ENCODE measurements around the gene LANCL3.
"Not testable (repeated sequence)": the region's sequence is repeated elsewhere in the genome, so short reads cannot be mapped to it uniquely, and the experiment has no call there.

LANCL3 gene

GRCh38 chrX:37571426-37572107 is at the start of gene LANCL3:
Gene LANCL3 (plus strand): TSS chrX:37571661. CDS start chrX:37571871, 210 bp downstream.
- DNase-seq (ENCODE audit: low spot score): peak; percentile 72

- DNase-seq (ENCODE audit: low spot score): not testable (repeated sequence)
Measured at GRCh38 chrX:37523673-37524072, 47.8 kb upstream of the LANCL3 start.

DNA sequence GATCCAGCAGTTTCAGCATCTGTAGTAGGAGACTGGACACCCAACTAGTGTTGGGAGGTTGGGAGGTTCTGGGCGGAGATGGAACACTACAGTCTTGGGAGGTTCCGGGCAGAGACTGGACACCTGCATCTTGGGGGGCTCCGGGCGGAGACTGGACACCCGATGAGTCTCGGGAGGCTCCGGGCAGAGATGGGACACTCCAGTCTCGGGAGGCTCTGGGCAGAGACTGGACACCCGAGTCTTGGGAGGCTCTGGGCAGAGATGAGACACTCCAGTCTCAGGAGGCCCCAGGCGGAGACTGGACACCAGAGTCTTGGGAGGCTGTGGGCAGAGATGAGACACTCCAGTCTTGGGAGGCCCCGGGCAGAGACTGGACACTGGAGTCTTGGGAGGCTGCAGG is 29.5 kb upstream of the LANCL3 start:
- no peak for DNase-seq (ENCODE audit: low spot score)

- no peak for DNase-seq (ENCODE audit: low spot score)
Measured at GRCh38 chrX:37542791-37543190, 28.7 kb upstream of the LANCL3 start.

GRCh38 chrX:37543324-37543723 is 28.1 kb upstream of the LANCL3 start:
- no peak for DNase-seq (ENCODE audit: low spot score)

GRCh38 chrX:37544531-37544930 is 26.9 kb upstream of the LANCL3 start:
- not testable (repeated sequence) for DNase-seq (ENCODE audit: low spot score)

DNA sequence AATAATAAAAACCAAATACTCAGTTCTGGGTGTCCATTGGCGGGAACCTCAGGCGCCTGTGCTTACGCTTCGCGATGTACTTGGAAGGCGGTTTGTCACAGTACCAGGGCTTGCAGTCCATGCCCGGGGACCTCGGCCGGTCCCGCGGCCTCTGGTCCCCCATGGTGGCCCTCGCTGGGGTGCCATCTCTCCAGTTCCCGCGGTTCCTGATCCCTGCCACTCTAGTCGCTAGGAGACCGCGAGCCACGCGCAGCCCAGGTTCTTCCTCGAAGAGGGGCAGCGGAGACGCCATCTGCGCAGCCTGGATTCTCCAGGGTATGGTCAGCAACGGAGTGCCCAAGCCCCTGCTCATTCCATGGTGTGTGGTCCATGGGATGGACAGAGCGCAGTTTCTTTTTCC is 26.4 kb upstream of the LANCL3 start:
- DNase-seq (ENCODE audit: low spot score): no peak

- DNase-seq (ENCODE audit: low spot score): not testable (repeated sequence)
Measured at GRCh38 chrX:37549619-37550018, 21.8 kb upstream of the LANCL3 start.

GRCh38 chrX:37553476-37553875 is 18.0 kb upstream of the LANCL3 start:
- DNase-seq (ENCODE audit: low spot score): no peak

GRCh38 chrX:37565254-37565653 is 6.2 kb upstream of the LANCL3 start:
- not testable (repeated sequence) for DNase-seq (ENCODE audit: low spot score)

DNA sequence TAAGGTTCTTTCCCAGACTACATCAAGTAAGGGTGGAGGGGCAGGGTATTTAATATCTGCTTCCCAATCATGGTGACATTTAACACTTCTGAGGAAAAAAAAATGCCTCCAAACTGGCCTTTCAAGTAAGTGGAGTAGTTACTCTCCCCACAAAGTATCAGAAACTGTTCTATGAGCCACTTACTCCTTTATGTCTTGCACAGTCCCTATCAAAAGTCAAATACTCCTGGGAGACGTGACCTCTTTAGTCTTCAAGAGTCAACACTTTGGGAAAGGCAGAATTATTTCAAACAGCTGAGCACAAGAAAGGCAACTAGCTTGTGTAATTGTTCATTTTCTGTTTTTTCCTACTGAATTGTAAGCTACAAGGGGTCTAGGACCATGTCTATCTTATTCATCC is 1.1 kb upstream of the LANCL3 start:
- not testable (repeated sequence) for DNase-seq (ENCODE audit: low spot score)

DNA sequence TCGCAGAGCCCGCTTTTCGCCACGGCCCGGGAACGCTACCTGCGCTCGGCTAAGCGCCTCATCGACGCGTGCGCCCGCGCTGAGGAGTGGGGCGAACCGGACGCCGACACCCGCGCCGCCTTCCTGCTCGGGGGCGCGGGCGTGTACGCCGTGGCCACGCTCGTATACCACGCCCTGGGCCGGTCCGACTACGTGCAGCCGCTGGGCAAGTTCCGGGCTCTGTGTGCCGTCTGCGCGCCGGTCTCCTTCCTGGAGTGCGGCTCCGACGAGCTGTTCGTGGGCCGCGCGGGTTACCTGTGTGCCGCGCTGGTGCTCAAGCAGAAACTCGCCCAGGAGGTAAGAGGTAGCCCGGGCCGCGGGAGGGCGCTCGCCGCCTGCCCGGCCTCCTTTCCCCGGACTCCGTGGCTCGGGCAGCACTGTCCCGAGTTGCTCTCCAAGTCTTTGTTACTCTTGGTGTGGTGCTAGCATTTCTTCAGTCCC is 687 bp downstream of the LANCL3 start:
- peak; percentile 67 for DNase-seq (ENCODE audit: low spot score)

GRCh38 chrX:37573121-37573520 is 1.7 kb downstream of the LANCL3 start:
- DNase-seq (ENCODE audit: low spot score): peak; percentile 19

- no peak for DNase-seq (ENCODE audit: low spot score)
Measured at GRCh38 chrX:37578045-37578444, 6.6 kb downstream of the LANCL3 start.

DNA sequence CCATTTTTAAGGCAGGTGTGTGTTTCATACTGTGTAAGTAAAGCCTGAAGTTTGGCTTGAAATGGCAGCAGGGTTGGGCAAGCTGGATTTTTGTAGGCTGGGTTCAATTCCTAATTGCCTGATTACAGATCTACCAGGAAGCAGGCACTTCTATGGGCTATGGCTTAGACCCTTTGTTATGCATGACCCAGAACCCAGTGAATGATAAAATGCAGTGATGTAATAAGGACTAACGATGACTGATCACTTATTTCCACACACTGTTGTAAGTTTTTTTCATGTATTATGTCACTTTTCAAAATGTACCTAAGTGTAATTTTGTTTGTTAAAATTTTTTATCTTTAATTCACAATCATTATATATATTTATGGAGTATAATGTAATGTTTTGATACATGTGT is 8.6 kb downstream of the LANCL3 start:
- no peak for DNase-seq (ENCODE audit: low spot score)

- DNase-seq (ENCODE audit: low spot score): not testable (repeated sequence)
Measured at GRCh38 chrX:37587337-37587736, 15.9 kb downstream of the LANCL3 start.

GRCh38 chrX:37590047-37590446 is 18.6 kb downstream of the LANCL3 start:
- no peak for DNase-seq (ENCODE audit: low spot score)

DNA sequence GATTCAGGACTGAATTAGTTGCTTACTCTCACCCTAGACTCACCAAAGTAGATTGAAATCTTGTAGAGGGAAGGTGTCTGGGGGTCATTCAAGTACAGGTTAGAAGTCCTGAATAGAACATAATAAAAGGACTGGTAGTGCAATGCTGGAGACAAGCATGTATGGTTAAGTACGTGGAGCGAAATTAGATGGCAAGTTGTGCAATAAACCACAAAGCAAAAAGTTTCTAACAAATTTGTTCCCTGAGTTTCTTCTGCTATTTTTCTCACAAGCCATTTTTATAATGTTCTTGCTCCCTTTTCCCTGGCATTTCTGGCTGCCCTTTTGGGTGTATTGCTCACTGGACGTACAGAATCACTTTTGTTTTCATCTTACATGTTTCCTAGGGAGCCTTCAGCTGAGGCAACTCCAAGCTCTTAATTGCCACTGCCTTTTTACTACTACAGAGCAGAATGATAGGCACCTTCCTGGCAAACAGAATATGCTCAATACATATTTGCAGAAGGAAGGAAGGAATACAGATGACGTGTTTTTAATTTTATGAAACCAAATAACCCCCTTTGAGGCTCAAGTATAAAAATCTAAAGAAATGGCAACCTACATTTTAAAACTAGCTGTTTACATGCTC is 23.4 kb downstream of the LANCL3 start:
- no peak for DNase-seq (ENCODE audit: low spot score)

GRCh38 chrX:37599729-37600128 is 28.3 kb downstream of the LANCL3 start:
- DNase-seq (ENCODE audit: low spot score): no peak

DNA sequence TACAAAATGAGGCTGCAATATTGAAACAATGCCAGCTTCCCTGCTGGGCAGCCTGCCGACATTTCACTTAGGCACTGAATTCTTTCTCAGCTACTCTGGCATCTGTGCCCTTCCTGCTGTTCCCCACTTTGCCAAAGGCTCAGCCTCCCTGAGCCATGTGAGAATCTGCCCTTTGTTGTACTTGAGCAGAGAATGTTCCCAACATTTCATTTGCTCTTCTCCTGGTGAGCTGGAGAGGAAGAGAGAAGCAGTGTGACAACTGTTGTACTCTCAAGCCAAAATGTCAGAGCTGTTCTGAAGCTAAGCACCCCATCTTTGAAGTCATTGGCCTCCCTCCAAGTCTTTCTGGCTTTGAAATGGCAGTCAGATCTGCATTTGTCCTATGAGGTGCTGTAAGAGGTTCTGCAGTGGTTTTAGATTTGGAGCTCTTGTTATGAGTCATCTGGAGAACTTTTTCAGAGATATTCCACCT is 32.5 kb downstream of the LANCL3 start:
- no peak for DNase-seq (ENCODE audit: low spot score)

DNA sequence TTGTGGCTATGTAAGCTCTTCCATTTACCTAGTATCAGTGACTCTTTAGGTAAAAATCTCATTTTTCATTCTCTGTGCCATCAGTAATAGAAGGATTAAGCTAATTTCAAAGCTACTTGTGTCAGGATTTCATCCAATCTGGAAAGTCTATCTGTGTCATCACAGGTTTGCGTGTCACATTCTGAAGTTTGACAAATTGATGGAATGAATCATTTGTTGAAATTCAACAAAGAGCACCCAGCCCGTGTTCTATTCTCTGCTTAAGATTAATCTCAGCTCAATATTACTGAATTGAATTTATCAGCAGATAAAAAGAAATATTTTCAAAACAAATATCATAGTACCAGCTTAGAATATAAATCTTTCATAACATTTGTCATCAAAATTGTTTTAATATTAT is 35.8 kb downstream of the LANCL3 start:
- DNase-seq (ENCODE audit: low spot score): no peak

DNA sequence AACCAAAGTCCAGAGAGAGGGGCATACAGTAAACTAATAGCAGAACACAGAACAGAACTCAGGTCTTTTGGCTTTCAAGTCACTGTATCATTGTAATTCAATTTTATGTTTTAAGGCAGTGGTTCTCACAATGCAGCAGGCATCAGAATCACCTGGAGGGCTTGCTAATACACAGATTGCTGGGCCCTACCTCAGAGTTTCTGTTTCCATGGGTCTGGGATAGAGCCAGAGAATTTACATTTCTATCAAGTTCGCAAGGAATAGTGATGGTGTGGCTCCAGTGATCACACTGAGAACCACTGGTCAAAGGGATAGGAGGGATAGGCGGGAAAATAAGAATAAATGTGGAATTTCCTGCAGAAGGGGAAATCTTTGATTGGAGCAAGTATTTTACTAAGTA is 36.7 kb downstream of the LANCL3 start:
- DNase-seq (ENCODE audit: low spot score): no peak

- DNase-seq (ENCODE audit: low spot score): no peak
Measured at GRCh38 chrX:37609727-37610126, 38.3 kb downstream of the LANCL3 start.

- no peak for DNase-seq (ENCODE audit: low spot score)
Measured at GRCh38 chrX:37613933-37614332, 42.5 kb downstream of the LANCL3 start.

Measured in hematopoietic multipotent progenitor cell treated with erythropoietin and hydrocortisone succinate and interleukin-3 and kit ligand, for 17 days (in vitro differentiated cells).